Motor neuron (in vitro differentiated cells): ENCODE results near the gene KIF25. TPM values are rescaled to one million over a fixed set of nuclear protein-coding genes. Genes with fewer than 3 reads are reported as not detected.

Experiments used
- ATAC-seq, 8 experiments: fragments of 200-7000 bp; cut with Tn5 transposase; replicated peaks in 6 of 8; 2 replicates each; pipeline ENCODE4 v1.8.0; 2021; ENCODE audit warnings: mild to moderate bottlenecking in 8 of 8, moderate library complexity in 8 of 8
- H3K27ac ChIP-seq, 2 donors: fragments of 250-450 bp; sonication (Bioruptor Pico); 2 replicates each; pipeline ENCODE4 v1.9.0; 2021; ENCODE audit warnings: antibody characterized with exemption in 2 of 2, mild to moderate bottlenecking in 2 of 2, moderate library complexity in 1 of 2
- H3K4me1 ChIP-seq, 2 donors: fragments of 250-450 bp; sonication (Bioruptor Pico); replicated peaks in 1 of 2; 2 replicates each; pipeline ENCODE4 v1.6.1; 2021; ENCODE audit warnings: antibody characterized with exemption in 2 of 2, mild to moderate bottlenecking in 2 of 2, moderate library complexity in 1 of 2
- H3K4me3 ChIP-seq, 5 donors: fragments of 250-450 bp; sonication (Bioruptor Pico); 2 replicates each; pipeline ENCODE4 v1.9.0; 2021; ENCODE audit warnings: antibody characterized with exemption in 5 of 5, mild to moderate bottlenecking in 5 of 5, moderate library complexity in 4 of 5
- WGBS, 10 experiments: fragments of 450-650 bp; shearing (Covaris generic); methylation state at CpG; one replicate each; pipeline ENCODE4 v1.0.0; 2022; 5-methylcytosine and 5-hydroxymethylcytosine counted together
- in situ Hi-C, 9 experiments: fragments of 400-800 bp; cut with MboI; loops; one replicate each; pipeline ENCODE4 v1.15.0; 2021; ENCODE audit warnings: low sequenced_read_pairs in 9 of 9, low pct_unique_long_range_greater_than_20kb in 2 of 9; ENCODE audit not compliant: unreplicated experiment in 9 of 9
- total RNA-seq, 8 experiments: library from RNA; unstranded; fragments of 300-600 nt; gene quantifications; 2 replicates each; pipeline versions ENCODE4 v1.2.3 to v1.2.4, GENCODE V29; 2022

The KIF25 gene
- total RNA-seq, 8 experiments from 2014 or later: 0.38 to 1.2 (median 0.64) TPM; not detected in 5

DNA sequence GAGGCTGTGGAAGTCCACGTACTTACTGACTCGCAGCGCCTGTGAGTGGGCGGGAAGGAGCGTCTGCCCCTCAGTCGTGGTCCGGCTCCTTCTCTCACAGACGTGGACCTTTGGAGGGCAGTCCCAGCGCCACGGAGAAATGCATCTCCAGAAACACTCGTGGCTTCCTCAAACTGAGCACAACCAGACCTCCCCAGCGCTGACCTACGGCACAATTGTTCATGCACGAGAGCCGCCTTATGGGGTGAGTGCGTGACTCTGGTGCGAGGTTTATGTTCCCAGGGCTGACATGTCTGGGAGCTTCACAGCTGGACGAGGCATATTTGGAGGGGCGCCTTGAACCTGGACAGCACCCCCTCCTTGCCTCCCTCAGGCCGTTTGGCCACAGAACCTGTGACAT lies 51.8 kb downstream of the KIF25 start:
- WGBS, 10 experiments: 81 to 90% (median 87%) methylated on average over 7 to 11 of the region's 20 CpGs; no CpG with 5 or more reads in 6 of the 10 experiments
- Histone ChIP-seq H3K27ac (no peak overlapping the region), H3K4me3 (no peak overlapping the region), H3K4me1 (peaks cover 2 to 16% of the 10 kb centered on the region in 2 donors)
- in situ Hi-C loops: no loop called here
- no peak for ATAC-seq

DNA sequence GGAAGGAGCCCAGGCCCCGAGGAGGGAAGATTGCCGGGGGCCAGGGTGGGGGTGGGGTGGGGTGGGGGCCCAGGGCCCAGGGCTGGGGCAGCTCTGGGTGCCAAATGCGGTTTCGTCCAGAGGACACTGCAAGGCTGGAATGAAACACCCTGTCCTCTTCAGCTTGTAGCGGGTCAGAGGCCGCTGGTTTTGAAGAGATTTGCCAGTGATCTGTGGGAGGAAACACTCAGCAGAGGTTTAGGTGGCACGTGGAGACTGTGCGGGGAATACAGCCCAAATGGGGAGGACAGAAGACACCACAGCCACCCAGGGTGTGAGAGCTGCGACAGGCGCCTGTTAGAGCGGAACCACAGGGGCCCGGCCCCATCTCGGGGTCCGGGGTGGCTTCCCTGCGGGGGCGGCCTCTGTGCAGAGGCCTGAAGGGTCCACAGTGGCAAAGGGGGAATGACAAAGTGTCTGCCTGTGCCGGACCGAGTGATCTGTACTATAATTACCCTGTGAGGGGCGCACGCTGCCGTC lies 52.3 kb downstream of the KIF25 start:
- ATAC-seq: peak in 2 of 8 experiments; percentile 7 to 15
- WGBS, 10 experiments: 69 to 100% (median 100%) methylated on average over 1 to 3 of the region's 21 CpGs; no CpG with 5 or more reads in 6 of the 10 experiments
- peaks cover 2 to 16% of the 10 kb centered on the region in 2 donors for H3K4me1 ChIP-seq
- in situ Hi-C loops: no loop called here
- H3K27ac ChIP-seq: no peak overlapping the region
- H3K4me3 ChIP-seq: no peak overlapping the region

DNA sequence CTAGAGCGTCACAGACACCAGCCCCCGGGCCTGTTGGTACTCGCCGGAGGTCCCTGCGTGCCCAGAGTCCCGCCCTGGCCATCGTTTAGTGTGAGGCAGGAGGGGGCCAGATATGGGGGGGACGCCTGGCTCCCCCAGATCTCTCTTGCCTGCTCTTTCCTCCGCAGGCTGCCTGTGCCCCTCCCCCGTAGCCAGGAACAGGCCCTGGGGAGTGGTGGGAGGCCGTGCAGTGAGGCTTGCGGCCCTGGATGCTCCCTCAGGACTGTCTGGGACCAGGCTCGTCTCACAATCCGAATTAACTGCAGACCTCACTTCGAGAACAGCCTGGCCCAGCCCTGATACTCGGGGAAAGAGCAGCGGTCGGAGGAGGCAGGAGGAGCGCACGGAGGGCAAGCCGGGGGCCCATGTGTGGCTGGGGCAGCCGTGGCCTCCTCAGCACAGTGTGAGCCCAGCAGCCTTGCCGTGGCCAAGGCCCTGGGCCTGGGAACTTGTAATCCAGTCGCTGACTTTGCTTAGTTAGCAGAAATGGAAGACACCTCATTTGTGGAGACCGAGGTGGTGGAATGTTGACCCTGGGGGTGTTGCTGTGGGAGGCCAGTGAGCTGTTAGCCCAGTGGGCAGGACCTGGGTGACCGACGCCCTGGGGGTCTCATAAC lies 52.9 kb downstream of the KIF25 start:
- Histone ChIP-seq H3K27ac (no peak overlapping the region), H3K4me3 (no peak overlapping the region), H3K4me1 (peaks cover 2 to 14% of the 10 kb centered on the region in 2 donors)
- 60 to 79% (median 63%) methylated on average over 2 to 6 of the region's 27 CpGs; no CpG with 5 or more reads in 7 of the 10 experiments for WGBS, 10 experiments
- peak in 3 of 8 experiments; percentile 16 to 33 (median 29) for ATAC-seq
- in situ Hi-C loops: no loop called here

DNA sequence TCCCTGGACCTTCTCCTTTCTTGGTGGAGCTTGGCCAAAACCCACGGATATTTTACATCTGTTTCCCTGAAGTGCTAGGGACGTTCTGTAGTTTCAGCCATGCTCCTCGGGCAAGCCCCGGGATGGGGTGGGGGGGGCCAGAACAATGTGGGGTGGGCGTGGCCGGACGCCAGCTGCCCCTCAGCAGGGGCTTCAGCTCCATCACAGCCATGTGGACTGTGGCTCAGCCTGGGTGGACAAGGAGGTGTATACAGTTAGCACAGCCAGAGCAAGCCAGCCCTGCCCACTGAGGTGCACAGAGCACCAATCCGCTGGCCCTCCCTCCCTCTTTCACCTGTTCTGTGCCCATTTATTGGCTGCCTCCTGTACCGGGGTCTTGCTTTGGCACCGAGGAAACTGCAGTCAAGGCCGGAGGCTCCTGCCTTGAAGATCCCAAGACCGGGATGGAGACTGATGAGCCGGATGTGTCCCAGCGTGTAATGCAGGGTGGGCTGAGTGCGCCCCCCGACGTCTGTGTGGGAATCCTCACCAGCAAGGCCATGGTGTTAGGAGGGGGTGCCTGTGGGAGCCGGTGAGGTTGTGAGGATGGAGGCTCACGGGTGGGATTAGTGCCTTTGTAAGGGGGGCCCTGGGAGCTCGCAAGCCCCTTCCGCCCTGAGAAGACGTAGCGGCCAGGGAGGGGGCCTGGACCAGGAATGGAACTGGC lies 53.6 kb downstream of the KIF25 start:
- Histone ChIP-seq H3K27ac (no peak overlapping the region), H3K4me1 (peaks cover 2 to 11% of the 10 kb centered on the region in 2 donors), H3K4me3 (no peak overlapping the region)
- WGBS, 10 experiments: 27 to 83% (median 65%) methylated on average over 2 to 6 of the region's 23 CpGs; no CpG with 5 or more reads in 6 of the 10 experiments
- in situ Hi-C loops: no loop called here
- ATAC-seq: peak in 4 of 8 experiments; percentile 27 to 39 (median 33)

DNA sequence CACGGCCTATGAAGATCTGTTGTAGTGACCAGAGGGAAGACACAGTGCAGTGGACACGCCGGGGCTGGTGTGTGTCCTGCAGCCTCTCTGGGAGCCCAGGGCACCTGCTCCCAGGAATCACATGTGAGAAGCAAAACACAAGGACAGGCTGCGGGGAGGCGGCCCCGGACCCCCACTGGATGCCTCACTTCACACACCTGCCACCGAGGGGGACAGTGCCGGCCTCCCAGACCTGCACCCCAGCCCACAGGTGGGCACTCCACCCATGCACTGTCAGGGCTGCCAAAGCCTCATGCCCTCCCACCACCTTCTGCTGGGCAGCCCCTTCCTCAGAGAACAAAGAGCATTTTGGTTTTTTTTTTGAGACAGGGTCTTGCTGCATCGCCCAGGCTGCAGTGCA lies 54.2 kb downstream of the KIF25 start:
- in situ Hi-C loops: no loop called here

DNA sequence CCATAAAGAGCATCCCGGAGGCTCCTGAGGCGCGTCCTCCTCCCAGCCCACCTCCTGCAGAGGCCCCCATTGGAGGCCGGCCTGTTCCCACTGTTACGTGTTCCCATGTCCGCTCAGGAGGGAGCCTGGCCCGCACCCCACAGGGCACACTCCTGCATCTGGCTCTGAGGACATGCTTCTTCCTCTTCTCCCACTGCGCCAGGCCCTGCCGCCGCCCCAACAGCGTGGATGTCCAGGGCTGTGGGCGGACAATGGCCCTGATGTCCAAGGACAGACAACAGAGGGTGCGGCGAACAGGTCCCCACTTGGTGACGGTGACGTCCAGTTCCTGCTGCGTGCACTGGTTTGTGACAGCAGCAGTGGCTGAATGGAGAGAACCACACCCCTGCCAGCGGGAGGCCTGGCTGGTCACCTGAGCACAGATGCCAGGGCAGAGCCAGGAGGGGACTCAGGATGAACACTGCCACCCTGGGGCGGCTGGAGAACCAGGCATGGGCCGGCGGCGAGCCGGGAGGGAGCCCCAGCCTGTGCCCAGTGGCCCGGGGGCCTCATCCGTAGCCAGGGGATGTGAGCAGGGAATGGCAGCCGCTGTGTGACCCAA lies 54.9 kb downstream of the KIF25 start:
- in situ Hi-C loops: no loop called here
- 80 to 97% (median 82%) methylated on average over 3 to 11 of the region's 26 CpGs; no CpG with 5 or more reads in 6 of the 10 experiments for WGBS, 10 experiments
- Histone ChIP-seq H3K4me3 (no peak overlapping the region), H3K4me1 (peaks cover 2 to 11% of the 10 kb centered on the region in 2 donors), H3K27ac (no peak overlapping the region)
- ATAC-seq: peak in 1 of 8 experiments; percentile 12

More for the DNA sequence above, 54.2 kb downstream of the KIF25 start:
- WGBS, 10 experiments: 20 to 100% (median 89%) methylated on average over 1 to 5 of the region's 9 CpGs; no CpG with 5 or more reads in 7 of the 10 experiments
- no peak overlapping the region for H3K27ac ChIP-seq
- no peak overlapping the region for H3K4me3 ChIP-seq
- ATAC-seq: no peak
- peaks cover 2 to 11% of the 10 kb centered on the region in 2 donors for H3K4me1 ChIP-seq

DNA sequence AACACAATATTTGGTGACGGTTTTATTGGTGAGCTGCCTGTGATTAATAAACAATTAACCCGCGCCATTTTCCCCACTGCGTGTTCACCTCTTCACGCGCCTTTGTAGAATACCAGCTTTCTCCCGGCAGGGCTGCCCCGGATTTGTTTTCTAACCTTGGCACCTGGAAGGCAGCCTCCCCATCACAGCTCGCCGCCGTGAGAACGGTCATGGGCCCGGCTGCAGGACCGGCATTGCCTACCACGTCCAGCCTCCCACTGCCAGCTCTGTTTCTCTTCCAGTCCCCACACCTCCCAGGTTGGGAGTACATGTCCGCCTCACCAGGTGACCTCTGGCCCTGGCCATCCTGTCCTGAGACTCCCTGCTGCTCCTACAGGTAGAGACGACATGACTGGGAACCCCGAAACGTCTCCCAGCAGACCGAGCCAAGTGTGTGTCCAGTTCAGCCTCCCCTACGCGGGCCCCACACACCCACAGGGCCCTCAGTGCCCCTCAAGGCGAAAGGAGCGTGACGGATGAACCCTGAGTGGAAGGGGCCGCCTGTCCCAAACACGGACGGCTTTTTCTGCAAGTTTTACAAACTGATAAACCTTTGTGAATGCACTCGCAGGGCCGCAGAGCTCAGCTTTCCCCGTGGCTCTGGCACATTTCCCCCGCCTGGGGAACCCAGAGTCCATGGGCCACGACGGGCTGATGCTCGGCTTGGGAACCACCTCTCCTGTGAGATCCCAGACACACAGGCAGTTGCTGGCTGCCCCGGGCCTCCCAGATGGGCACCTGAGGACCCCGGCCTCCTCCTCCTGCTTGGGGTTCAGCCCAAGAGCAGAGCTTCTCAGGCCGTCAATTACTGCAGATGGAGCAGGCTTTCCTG lies 55.9 kb downstream of the KIF25 start:
- H3K4me1 ChIP-seq: peaks cover 2 to 11% of the 10 kb centered on the region in 2 donors
- in situ Hi-C loops: no loop called here
- H3K4me3 ChIP-seq: no peak overlapping the region
- no peak for ATAC-seq
- H3K27ac ChIP-seq: no peak overlapping the region
- WGBS, 10 experiments: 79 to 100% (median 96%) methylated on average over 3 to 20 of the region's 38 CpGs; no CpG with 5 or more reads in 3 of the 10 experiments

DNA sequence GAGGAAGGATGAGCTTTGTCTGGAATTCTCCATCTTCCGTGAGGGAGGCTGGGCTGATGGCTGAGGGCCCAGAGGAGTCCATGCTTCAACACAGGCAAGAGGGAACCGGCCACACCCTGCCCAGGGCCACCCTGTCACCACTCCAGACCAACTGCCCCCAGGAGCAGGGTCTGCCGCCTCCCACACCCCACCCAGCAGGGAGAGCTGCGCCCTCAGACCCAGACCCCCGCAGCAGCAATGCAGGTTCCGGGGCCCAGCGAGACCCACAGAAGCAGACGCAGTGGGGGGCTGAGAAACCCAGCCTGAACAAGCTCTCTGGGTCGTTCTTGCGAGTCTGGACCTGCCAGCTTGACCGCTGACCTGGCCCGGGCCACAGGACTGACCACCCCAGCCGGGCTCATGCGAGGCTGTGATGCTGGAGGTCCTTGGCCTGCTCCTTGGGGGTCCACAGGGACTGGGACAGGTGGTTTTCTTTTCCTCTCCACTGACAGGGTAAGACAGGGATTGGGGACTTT lies 56.5 kb downstream of the KIF25 start:
- in situ Hi-C loops: no loop called here
- Histone ChIP-seq H3K4me1 (peaks cover 2 to 11% of the 10 kb centered on the region in 2 donors), H3K4me3 (no peak overlapping the region), H3K27ac (no peak overlapping the region)
- WGBS, 10 experiments: 90% methylated on average over 2 of the region's 14 CpGs; no CpG with 5 or more reads in 9 of the 10 experiments
- no peak for ATAC-seq

DNA sequence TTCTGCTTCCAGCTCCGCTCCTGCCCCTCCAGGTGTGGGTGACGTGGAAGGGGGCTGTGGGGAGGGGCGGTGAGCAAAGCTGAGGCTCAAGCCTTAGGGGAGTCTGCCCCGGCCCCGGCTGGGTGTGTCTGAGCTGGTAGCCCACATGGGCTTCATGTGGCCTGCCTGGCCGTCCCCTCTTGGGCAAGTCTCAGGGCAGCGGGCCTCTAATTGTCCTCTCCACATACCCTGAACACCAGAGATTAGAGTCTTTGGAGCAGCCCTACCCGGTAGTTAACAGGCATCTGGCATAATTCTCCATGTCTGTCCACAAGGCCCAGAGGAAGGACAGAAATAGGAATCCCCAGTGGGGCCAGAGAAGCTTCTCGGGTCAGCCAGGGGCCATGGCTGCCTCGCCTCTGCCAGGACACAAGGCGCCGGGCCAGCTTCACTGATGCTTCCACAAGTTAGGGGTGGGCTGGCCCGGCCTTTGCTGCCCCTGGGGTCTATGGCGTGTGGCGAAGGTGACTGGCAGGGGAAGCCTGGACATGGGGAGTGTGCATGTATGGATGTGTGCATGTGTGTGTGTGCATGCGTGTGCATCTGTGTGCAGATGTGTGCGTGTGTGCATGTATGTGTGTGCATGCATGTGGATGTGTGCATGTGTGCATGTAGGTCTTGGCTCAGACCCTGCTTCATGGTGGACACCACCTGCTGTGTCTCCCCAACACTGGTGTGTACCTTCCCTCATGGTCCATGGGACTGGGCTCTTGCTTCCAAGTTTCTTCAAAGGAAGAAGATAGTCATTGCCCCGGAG lies 57.5 kb downstream of the KIF25 start:
- no peak overlapping the region for H3K4me3 ChIP-seq
- in situ Hi-C loops: no loop called here
- peaks cover 2 to 11% of the 10 kb centered on the region in 2 donors for H3K4me1 ChIP-seq
- ATAC-seq: no peak
- H3K27ac ChIP-seq: no peak overlapping the region
- WGBS, 10 experiments: 57 to 100% methylated on average over 1 to 3 of the region's 18 CpGs; no CpG with 5 or more reads in 8 of the 10 experiments

DNA sequence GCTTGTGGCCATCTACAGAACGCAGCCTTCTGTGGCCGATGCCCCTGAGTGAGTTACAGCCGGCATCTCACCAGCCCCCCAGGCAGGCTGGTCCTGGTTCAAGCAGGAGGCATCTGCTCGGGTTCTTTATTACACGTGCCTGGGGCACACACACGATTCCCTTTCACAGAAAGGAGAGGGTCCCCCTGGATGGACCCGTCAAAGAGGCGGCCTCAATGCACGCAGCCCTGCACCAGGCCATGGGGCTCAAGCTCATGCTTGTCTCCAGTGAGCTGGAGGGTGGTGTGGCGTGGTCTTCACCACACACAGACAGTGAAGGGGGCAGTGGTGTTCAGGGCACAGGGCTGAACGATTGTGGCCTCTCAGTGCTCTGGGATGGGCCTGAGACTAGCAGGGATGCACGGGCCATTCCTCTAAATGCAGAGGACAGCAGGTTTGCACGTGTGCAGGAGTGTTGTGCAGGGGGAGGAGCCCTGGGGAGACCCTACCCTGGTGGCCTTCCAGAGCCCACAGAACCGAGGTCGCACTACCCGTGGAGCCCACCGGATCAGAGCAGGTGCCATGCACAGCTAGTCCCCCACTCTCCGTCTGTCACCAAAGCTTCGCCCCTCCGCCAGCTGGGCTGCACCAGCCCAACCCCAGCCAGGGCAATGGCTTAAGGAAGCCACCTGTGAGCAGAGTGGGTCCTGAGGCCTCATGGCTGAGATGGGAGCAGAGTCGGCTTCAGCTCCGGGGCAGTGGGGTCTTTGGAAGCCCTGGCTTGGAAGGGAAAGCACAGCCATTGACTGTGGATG lies 58.4 kb downstream of the KIF25 start:
- WGBS, 10 experiments: 40 to 100% (median 90%) methylated on average over 1 to 4 of the region's 22 CpGs; no CpG with 5 or more reads in 5 of the 10 experiments
- Histone ChIP-seq H3K4me1 (peaks cover 0 to 9% of the 10 kb centered on the region in 2 donors), H3K27ac (no peak overlapping the region), H3K4me3 (no peak overlapping the region)
- no peak for ATAC-seq
- in situ Hi-C loops: no loop called here
